Measurements from ENCODE around the gene PSMD14.

PSMD14 gene

GRCh38 chr2:161420406-161421074 is 112.3 kb downstream of the PSMD14 start:
- no peak for DNase-seq

- DNase-seq = no peak
These were observed 113.5 kb downstream of the PSMD14 start for GRCh38 chr2:161421686-161422085.

- DNase-seq = peak; percentile 39
These were observed 114.7 kb downstream of the PSMD14 start for GRCh38 chr2:161422816-161423403.

- DNase-seq = peak; percentile 66
These were observed 115.5 kb downstream of the PSMD14 start for GRCh38 chr2:161423421-161424393.

GRCh38 chr2:161424394-161424769 is 116.2 kb downstream of the PSMD14 start:
- peak; percentile 48 for DNase-seq

- DNase-seq = no peak
These were observed 116.9 kb downstream of the PSMD14 start for GRCh38 chr2:161424891-161425727.

- peak; percentile 46 for DNase-seq
These were observed 117.7 kb downstream of the PSMD14 start for GRCh38 chr2:161425728-161426454.

GRCh38 chr2:161426455-161426921 is 118.3 kb downstream of the PSMD14 start:
- DNase-seq = peak; percentile 53

- peak; percentile 58 for DNase-seq
These were observed 118.9 kb downstream of the PSMD14 start for GRCh38 chr2:161426922-161427663.

GRCh38 chr2:161427664-161428587 is 119.7 kb downstream of the PSMD14 start:
- DNase-seq = peak; percentile 50

GRCh38 chr2:161430386-161430785 is 122.2 kb downstream of the PSMD14 start:
- no peak for DNase-seq

- DNase-seq = no peak
These were observed 123.9 kb downstream of the PSMD14 start for GRCh38 chr2:161432107-161432506.

GRCh38 chr2:161434118-161434517 is 125.9 kb downstream of the PSMD14 start:
- no peak for DNase-seq

- no peak for DNase-seq
These were observed 128.2 kb downstream of the PSMD14 start for GRCh38 chr2:161436411-161436810.

GRCh38 chr2:161438598-161438997 is 130.4 kb downstream of the PSMD14 start:
- DNase-seq = no peak

- no peak for DNase-seq
These were observed 136.9 kb downstream of the PSMD14 start for GRCh38 chr2:161445097-161445496.

- DNase-seq = no peak
These were observed 140.2 kb downstream of the PSMD14 start for GRCh38 chr2:161448431-161448830.

All from right forelimb (tissue), 1 donor.